RWPE1 (cell line): ENCODE results near the gene PRPF40B.

ENCODE experiments used
- CTCF ChIA-PET: fragments of 350-600 bp; sonication (Branson Sonifier 250); formaldehyde crosslinking; extraction: SDS; loops from one replicate; lab custom pipeline; 2021; lab: Yijun Ruan, JAX
- POLR2A ChIA-PET: fragments of 400-600 bp; formaldehyde crosslinking; extraction: SDS; loops from one replicate; lab custom pipeline; 2020; ENCODE audit warnings: antibody characterized with exemption; ENCODE audit not compliant: low non-redundant PET; lab: Yijun Ruan, JAX
- DNase-seq: peaks from one replicate; pipeline ENCODE4 v3.0.0; 2012; ENCODE audit warnings: low spot score
- H3K27ac ChIP-seq: fragments of 450-650 bp; 2 replicates; pipeline ENCODE4 v1.5.1; 2017
- TF ChIP-seq, protein P1 (sequence below): fragments of 450-650 bp; conservative IDR thresholded peaks from 2 replicates; pipeline ENCODE4 v1.5.1; 2017; ENCODE audit warnings: low read depth, mild to moderate bottlenecking

Gene PRPF40B

DNA sequence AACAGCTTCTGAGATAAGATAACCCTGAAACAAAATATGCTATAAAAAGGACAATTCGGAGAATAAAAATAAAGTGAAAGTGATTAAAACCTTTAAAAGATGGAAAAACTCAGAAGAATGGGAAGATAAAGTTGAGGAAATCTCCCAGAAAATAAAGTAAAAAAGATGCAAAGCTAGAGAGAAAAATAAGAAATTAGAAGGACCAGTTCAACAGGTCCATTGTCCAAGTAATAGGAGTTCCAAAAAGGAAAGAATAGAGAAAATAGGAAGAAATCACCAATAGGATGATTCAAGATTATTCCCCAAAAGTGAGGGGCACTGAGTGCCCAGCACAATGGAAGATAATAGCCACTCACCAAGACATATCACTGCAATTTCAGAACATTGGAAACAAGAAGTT is 4.8 kb upstream of the PRPF40B start:
- no peak overlapping the region for H3K27ac ChIP-seq
- POLR2A ChIA-PET = interaction anchor here (0.6 kb wide), 1 partner anchor 51 kb away, joined by 3 read pairs; no protein-coding TSS in a partner anchor

DNA sequence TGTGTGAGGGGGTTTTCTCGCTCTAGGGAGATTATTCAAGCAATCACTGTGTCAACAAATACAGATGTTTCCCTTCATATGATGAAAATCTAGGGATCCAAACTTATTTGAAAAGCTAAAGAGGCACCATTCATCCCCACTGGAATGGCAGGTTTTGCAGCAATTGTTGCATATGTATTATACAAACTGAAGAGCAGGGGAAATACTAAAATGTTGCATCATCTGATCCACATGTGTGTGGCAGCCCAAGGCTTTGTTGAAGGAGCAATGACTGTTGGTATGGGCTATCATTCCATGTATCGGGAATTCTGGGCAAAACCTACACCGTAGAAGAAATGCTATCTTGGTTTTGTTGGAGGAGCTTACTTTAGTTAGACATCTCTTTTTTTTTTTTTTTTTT is 4.1 kb upstream of the PRPF40B start:
- TF ChIP-seq, protein P1, sequence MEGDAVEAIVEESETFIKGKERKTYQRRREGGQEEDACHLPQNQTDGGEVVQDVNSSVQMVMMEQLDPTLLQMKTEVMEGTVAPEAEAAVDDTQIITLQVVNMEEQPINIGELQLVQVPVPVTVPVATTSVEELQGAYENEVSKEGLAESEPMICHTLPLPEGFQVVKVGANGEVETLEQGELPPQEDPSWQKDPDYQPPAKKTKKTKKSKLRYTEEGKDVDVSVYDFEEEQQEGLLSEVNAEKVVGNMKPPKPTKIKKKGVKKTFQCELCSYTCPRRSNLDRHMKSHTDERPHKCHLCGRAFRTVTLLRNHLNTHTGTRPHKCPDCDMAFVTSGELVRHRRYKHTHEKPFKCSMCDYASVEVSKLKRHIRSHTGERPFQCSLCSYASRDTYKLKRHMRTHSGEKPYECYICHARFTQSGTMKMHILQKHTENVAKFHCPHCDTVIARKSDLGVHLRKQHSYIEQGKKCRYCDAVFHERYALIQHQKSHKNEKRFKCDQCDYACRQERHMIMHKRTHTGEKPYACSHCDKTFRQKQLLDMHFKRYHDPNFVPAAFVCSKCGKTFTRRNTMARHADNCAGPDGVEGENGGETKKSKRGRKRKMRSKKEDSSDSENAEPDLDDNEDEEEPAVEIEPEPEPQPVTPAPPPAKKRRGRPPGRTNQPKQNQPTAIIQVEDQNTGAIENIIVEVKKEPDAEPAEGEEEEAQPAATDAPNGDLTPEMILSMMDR = no peak
- CTCF ChIA-PET = interaction anchor here (0.6 kb wide), 1 partner anchor 28 kb away, joined by 4 read pairs; no protein-coding TSS in a partner anchor
- POLR2A ChIA-PET = no interaction called here
- H3K27ac ChIP-seq = no peak overlapping the region
- DNase-seq = no peak

More for the DNA sequence above, 4.8 kb upstream of the PRPF40B start:
- CTCF ChIA-PET = interaction anchor here (0.6 to 0.7 kb wide), 2 partner anchors 103 to 328 kb away, joined by 3 to 4 read pairs; no protein-coding TSS in a partner anchor
- DNase-seq = no peak
- TF ChIP-seq, protein P1 = no peak

DNA sequence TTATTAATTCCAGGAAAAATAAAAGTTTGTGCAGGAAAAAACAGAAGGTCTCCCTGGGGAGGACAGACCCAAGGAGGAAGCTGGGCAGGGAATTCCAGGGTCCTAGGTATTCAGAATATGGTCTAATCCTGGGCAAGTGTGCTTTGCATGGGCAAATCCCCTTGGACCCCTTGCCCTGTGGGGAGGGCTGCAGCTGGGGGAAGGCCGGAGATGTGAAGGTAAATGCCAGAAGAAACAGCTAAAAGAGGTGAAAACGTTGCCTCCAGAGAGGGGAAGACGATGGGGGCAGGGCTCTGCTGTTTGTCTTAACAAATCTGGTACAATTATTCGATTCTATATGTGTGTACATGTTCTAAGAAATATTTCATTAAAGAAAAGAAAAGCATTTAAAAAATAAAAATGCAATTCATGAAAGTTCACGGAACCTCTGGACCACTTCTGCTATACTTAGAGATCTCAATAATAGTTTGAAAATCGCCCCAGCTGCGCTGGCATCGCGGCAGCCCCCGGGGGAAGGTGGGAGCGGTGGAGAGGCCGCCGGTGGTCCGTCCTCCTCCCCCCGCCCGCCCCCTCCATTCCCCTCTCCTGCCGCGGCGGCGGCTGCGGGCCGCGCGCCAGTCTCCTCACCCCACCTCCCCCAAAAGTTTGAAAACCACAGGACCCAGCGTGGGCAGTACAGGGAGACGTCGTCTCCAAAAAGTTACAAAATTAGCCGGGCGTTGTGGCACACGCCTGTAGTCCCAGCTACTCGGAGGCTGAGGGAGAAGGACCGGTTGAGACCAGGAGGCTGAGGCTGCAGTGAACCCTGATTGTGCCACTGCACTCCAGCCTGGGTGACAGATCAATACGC is 1.5 kb upstream of the PRPF40B start:
- ChIA-PET CTCF (interaction anchor here (0.6 kb wide), 1 partner anchor 55 kb away, joined by 8 read pairs; no protein-coding TSS in a partner anchor), POLR2A (interaction anchor here (0.6 to 0.7 kb wide), 2 partner anchors 10 to 107 kb away, joined by 3 to 8 read pairs; no protein-coding TSS in a partner anchor)
- DNase-seq = no peak
- H3K27ac ChIP-seq = peak overlapping the region; percentile 89
- TF ChIP-seq, protein P1 = no peak

DNA sequence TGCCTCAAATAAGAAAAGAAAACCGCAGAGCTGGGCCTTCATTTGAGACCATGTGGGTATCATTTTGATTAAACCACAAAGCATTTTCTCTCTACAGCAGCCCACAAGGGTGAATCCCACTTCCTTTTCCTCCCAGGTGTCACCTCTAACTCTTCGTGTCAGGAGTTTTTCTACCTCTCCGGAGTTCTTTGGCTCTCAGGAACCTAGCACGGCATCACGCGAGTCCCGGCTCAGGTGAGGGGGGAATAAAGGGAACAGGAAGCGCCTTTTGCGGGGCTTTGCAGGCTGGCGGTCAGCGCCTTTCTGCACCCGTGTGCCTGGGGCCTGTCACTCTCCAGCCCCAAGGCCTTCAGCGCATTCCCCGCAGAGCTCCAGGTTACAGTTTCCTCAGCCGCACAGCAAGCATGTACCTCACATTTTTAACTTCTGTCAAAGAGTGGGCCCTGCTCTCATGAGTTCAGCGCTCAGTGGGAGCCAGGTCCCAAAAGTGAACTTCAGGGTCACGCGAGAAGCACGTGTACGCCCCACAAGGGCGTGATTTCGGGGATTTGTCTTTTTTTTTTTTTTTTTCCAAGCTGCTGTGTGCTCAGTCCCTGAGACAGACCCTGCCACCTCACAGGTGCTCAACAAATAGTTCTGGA is 740 bp upstream of the PRPF40B start:
- TF ChIP-seq, protein P1 = no peak
- peak; percentile 25 for DNase-seq
- ChIA-PET POLR2A (interaction anchor here (0.6 to 0.7 kb wide), 5 partner anchors 11 to 359 kb away, joined by 3 to 8 read pairs (median 4); no protein-coding TSS in a partner anchor), CTCF (interaction anchor here (0.6 to 1.9 kb wide), 6 partner anchors 13 to 462 kb away, joined by 3 to 8 read pairs (median 4); no protein-coding TSS in a partner anchor)
- H3K27ac ChIP-seq = peak overlapping the region; percentile 89

DNA sequence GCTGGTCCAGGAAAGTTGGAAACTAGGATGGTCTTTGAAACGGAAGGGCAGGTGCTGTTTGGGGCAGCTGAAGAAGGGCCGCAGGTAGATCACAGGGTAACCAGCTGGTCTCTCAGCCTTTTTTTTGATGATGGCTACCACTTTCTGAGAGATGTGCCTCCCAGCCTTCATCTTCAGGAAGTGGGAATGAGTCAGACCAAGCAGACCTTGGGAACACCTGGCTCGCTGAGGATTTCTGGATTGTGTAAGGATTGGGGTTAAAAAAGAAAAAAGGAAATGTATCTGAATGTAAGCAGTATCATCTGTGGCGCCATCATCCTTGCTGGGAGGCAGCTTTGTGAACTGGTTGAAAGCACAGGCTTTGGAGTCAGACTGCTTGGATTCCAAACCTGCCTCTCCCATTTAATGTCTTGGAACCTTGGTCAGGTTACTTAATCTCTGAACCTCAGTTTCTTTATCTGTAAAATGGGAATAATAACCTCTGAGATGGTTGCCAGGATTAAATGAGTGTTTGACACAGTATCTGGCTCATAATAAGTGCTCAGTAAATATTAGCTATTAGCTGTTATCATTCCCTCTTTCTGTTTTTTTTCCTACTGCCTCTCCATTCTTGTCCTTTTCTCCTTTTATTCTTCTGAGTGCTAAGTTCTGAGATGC is 1.7 kb downstream of the PRPF40B start:
- peak; percentile 85 for DNase-seq

More for the DNA sequence above, 1.7 kb downstream of the PRPF40B start:
- H3K27ac ChIP-seq = peak overlapping the region; percentile 89
- POLR2A ChIA-PET = interaction anchor here (0.6 kb wide), 1 partner anchor 139 kb away, joined by 3 read pairs; no protein-coding TSS in a partner anchor
- CTCF ChIA-PET = interaction anchor here (0.6 to 0.7 kb wide), 3 partner anchors 21 to 116 kb away, joined by 3 to 4 read pairs (median 4); partner anchors contain the start of gene TMBIM6
- TF ChIP-seq, protein P1 = no peak
